HG03280 (cell line): ENCODE data around the gene NXPH1.

ENCODE experiments used
- ATAC-seq: cut with Tn5 transposase; IDR thresholded peaks from one replicate; pipeline ENCODE4 v1.9.1; 2021; ENCODE audit warnings: mild to moderate bottlenecking, moderate library complexity; ENCODE audit not compliant: unreplicated experiment

NXPH1 gene

GRCh38 chr7:8585591-8585990 is 152.2 kb downstream of the NXPH1 start:
- no peak for ATAC-seq

GRCh38 chr7:8590225-8590624 is 156.8 kb downstream of the NXPH1 start:
- no peak for ATAC-seq

GRCh38 chr7:8590791-8591190 is 157.4 kb downstream of the NXPH1 start:
- no peak for ATAC-seq

- ATAC-seq: no peak
Observed at GRCh38 chr7:8591289-8591688, 157.9 kb downstream of the NXPH1 start.

GRCh38 chr7:8592167-8592566 is 158.8 kb downstream of the NXPH1 start:
- no peak for ATAC-seq

- no peak for ATAC-seq
Observed at GRCh38 chr7:8594115-8594514, 160.7 kb downstream of the NXPH1 start.

GRCh38 chr7:8597565-8597964 is 164.2 kb downstream of the NXPH1 start:
- ATAC-seq: no peak

GRCh38 chr7:8601121-8601520 is 167.7 kb downstream of the NXPH1 start:
- ATAC-seq: no peak

- no peak for ATAC-seq
Observed at GRCh38 chr7:8605221-8605620, 171.8 kb downstream of the NXPH1 start.

- ATAC-seq: no peak
Observed at GRCh38 chr7:8612584-8612983, 179.2 kb downstream of the NXPH1 start.

GRCh38 chr7:8613191-8613590 is 179.8 kb downstream of the NXPH1 start:
- ATAC-seq: no peak

GRCh38 chr7:8615019-8615418 is 181.6 kb downstream of the NXPH1 start:
- no peak for ATAC-seq

- ATAC-seq: no peak
Observed at GRCh38 chr7:8618441-8619070, 185.1 kb downstream of the NXPH1 start.

GRCh38 chr7:8620169-8620568 is 186.8 kb downstream of the NXPH1 start:
- no peak for ATAC-seq

GRCh38 chr7:8625612-8626011 is 192.2 kb downstream of the NXPH1 start:
- no peak for ATAC-seq

- ATAC-seq: no peak
Observed at GRCh38 chr7:8627325-8627724, 193.9 kb downstream of the NXPH1 start.

GRCh38 chr7:8628656-8629055 is 195.2 kb downstream of the NXPH1 start:
- no peak for ATAC-seq

GRCh38 chr7:8629504-8629903 is 196.1 kb downstream of the NXPH1 start:
- no peak for ATAC-seq

GRCh38 chr7:8637322-8637721 is 203.9 kb downstream of the NXPH1 start:
- no peak for ATAC-seq

- ATAC-seq: no peak
Observed at GRCh38 chr7:8638076-8638475, 204.7 kb downstream of the NXPH1 start.

GRCh38 chr7:8639668-8640067 is 206.3 kb downstream of the NXPH1 start:
- ATAC-seq: no peak

- no peak for ATAC-seq
Observed at GRCh38 chr7:8640671-8641070, 207.3 kb downstream of the NXPH1 start.
